GM21528 (cell line): ENCODE results near the gene PROX1.

ENCODE experiments used
- ATAC-seq: cut with Tn5 transposase; IDR thresholded peaks from one replicate; pipeline ENCODE4 v1.9.1; 2021; ENCODE audit warnings: mild to moderate bottlenecking, moderate library complexity; ENCODE audit not compliant: unreplicated experiment, low FRiP score

Gene PROX1

DNA sequence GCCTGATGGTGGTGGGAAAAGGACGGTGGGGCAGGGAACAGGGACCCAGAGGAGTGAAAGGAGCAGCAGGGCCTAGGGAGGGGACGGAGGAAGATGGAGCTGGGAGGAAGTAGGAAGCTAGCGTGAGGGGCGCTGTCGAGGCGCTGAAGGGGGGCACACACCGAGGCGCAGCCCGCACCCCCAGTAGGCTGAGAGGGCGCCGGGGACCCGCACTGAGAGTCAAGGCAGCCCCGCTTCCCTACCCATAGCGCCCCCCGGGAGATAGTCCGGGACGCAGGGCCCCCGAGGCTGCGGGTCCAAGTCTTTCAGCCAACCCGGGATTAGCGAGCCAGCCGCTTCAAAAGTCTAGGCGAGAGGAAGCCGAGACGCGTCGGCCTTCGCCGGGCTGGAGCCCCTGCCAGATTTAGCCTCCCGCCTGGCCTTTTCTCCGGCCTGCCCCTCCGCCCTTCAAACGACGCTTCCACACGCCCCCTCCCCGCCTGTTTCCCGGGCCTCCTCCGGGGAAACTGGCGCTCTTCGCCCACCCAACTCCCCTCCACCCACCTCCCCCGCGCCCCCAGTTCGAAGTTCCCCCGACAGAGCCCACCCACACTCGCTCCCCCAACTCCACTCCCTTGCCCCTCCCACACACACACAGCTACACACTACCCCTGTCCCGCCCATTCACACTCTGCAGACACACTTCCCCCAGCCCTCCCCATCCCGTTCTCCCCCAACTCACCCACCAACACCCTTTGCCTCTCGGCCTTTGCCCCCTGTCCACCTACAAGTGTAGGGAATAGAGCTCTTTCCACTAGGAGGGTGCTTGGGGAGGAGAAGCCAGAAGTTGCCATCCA is 7.8 kb upstream of the PROX1 start:
- no peak for ATAC-seq

GRCh38 chr1:213980906-213981305 is 6.9 kb upstream of the PROX1 start:
- no peak for ATAC-seq

DNA sequence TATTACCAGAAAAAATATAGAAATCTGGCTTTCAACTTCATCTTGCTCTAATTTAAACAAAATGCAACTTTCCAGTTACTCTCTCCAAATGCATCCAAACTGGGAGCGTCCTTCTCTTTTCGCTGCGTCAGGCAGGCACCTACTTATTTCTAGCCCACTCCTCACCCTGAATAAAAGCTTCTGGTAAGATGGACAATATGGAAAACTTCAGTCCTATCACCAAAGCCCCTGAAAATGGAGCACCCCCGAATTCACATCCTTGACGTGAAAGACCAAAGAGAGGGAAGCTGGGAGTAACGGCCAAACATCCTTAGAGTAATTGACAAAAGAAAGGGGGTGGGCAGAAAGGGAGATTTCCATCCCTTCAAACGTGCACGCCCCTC is 5.5 kb upstream of the PROX1 start:
- ATAC-seq: no peak

- no peak for ATAC-seq
These were observed 4.9 kb upstream of the PROX1 start for GRCh38 chr1:213982672-213983492.

DNA sequence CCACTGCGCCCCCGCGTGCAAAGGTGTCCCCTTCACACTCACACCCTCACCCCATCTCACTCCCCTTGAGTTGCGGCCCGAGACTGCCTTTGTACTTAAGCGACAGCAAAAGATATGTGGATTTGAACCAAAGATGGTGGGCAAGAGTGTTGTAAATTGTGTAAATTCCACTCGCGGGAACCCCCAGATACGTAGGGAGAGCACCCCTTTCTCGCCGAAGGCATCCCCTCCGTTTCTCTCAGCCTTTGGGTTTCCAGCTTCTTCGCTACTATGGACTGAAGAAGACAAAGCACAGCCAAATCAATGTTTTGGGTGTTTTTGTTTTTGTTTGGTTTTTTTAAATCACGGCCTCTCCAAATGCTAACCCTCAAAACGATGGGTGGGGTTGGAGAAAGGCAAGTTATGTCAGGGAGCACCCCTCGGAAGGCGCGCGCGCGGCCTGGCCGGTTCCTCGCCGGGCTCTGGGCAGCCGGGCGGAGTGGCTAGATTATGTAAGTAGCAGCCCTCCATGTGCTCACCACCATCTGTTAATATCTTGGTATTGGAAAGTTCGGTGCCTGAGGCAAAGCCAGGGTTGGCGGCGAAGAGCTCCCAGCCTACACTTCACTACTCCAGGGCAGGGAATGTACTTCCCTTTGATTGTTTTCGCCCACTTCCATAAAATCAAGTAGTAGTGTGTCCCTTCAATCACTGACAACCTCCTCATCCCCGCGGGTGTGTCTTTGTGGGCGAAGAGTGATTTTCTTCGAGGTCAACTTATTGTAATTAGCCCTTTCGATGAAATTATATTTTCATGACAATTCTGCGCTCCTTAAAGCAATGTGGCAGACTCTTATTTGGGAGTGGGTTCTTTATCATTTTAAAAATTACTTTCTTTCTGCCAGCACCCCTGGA is 4.0 kb upstream of the PROX1 start:
- ATAC-seq: no peak

DNA sequence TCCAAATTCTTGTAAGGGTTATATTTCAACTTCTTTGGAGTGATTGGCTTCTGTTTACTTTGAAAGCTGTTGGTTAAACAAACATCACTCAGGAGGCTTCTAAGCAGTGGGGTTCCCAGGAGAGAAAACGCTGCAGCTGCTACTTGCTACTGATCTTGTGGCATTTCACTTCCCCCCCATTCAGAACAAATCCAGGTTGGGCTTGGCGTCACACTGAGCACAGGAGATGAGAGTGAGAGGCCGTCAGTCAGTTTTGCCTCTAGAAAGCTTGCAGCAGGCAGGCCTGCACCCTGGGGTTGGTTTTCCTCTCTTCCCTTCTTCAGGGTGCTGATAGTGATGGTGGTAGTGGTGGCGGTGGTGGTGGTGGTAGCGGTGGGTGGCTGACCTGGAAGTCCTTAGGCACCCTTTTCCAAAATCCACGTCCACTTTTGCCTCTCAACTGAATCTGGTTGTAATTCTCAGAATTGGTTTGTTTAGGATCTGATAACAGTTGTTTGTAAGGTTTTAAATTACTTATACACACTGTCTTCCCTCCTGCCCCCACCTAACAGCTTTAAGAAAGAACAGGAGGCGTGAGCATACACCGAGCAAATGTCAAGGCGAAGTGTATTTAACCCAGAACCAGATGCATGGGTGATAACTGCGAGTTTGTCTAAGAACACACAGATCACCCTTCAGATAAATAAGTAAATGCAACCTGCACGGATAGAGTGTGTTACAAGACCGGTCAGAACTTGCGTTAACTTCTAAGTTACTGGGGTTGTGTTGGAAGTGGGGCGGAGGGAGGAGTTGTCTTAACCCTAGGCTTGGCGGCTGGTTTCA is 3.2 kb upstream of the PROX1 start:
- no peak for ATAC-seq

DNA sequence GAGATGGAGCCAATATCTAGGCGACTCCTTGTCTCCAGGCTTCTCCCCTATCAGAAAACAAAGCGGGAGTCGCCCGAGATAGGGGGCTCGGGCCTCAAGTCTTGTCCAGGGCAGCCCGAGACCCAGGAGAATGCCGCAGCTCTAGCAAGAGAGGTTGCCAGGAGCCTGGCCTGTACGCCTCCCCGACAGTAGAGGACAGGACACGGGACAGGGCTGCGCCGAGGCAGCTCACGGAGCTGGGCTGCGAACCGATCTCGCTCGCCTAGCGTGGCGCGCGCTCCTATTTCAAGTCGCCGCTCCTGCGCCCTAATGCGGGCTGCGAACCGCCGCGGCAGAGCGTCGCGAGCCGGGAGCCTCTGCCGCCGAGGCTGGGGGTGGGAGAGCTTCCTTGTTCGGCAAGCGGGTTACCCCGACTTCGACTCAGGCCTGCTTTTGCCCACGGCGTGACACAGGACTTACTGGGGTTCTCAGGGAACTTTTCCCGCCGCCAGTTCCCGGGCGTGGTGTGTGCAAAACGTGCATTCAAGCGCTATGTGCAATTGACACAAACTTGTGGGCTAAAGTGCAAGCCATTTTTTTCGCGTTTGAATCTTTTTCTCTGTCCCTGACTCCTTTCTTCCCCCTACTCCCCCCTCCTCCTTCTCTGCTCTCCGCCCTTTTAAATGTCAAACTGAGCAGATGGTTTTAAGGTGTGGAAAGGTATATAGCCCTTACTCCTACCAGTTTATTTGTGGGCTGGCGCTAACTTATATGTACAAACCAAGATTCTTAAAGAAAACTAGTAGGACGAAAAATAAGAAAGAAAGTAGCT is 2.4 kb upstream of the PROX1 start:
- no peak for ATAC-seq

- ATAC-seq: no peak
These were observed 1.5 kb upstream of the PROX1 start for GRCh38 chr1:213986020-213986924.

DNA sequence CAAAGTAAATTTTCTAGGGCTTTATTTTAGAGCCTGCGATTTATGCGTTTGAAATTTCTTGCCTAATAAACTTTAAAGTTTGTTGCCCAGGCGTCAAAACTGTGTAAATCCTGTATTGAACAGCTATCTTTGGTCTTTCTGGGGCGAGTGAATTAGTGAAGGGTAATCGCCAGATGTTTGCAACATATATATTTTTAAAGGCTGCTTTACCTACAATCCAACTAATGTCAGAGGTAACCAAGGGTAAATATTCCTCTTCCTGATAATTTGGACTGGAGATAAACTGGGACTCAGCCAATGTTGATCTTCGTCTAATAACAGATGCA is 885 bp upstream of the PROX1 start:
- ATAC-seq: no peak

DNA sequence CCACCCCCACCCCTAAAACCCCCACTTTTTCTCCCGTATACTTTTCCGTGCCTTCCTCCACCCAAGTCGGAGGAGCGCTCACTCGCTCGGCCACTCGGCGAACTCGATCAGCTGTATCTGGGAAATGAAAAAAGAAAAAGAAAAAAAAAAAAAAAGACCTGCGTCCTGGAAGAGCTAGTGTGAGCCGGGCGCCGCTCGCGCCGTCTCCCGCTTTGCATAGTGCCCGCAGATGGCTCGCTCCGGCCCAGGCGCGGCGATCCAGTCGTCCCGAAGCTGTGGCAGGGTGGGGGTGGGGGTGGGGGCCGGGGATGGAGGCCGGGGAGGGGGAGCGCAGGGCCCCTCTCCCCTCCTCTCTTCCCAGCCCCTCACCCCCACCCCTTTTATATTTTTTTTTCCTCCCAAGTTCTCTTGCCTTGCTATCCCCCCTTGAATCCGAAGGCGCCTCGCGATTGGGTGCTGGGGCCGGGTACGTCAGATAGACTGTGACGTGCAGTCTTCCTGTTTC is 299 bp upstream of the PROX1 start:
- ATAC-seq: peak; percentile 42

GRCh38 chr1:213988507-213989001 is 781 bp downstream of the PROX1 start:
- no peak for ATAC-seq

GRCh38 chr1:213989002-213989855 is 1.5 kb downstream of the PROX1 start:
- no peak for ATAC-seq

DNA sequence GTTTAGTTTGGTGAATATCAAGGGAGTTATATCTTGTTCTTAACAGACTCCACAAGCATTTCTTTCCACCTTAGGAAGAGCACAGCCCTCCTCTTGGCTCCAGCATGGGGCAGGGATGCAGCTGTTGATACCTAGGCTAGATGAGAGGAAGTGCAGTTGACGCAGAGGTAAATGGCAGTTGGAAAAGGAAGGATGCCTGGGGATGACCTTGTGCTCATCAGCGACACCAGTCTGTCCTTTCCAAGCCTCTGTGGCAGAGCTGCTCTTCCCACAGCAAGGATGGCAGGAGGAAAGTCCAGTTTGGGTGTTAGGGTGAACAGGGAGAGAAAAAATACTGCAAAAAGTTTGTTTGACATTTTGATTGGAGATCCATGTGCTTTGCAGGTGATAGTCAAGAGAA is 6.2 kb downstream of the PROX1 start:
- ATAC-seq: no peak

DNA sequence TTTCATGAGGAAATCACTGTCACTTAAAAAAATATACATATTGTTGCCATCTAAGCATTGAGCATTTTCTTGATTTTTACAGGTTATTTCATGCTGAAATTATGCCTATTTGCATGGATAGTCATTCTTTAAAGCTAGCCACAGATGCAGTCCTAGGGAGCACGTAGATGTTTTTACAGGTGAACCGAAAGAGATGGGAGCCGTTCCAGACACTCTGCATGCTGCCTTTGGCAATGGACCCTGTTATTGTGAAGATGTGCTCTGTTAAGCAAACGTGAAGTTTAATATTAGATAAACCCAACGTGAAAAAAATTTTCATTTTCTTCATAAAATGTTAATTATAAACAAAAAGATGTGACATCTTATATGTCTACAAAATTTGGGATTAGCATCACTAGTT is 7.1 kb downstream of the PROX1 start:
- no peak for ATAC-seq

- ATAC-seq: no peak
These were observed 7.8 kb downstream of the PROX1 start for GRCh38 chr1:213995603-213996002.

DNA sequence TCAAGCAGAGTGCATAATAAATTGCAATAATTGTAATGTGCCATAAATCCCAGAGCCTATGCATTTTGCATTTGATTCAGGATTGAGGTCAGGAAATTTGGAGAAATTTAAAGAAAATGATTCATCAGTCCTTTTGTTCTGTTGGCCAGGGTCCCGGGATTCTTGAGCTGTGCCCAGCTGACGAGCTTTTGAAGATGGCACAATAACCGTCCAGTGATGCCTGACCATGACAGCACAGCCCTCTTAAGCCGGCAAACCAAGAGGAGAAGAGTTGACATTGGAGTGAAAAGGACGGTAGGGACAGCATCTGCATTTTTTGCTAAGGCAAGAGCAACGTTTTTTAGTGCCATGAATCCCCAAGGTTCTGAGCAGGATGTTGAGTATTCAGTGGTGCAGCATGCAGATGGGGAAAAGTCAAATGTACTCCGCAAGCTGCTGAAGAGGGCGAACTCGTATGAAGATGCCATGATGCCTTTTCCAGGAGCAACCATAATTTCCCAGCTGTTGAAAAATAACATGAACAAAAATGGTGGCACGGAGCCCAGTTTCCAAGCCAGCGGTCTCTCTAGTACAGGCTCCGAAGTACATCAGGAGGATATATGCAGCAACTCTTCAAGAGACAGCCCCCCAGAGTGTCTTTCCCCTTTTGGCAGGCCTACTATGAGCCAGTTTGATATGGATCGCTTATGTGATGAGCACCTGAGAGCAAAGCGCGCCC is 8.7 kb downstream of the PROX1 start:
- ATAC-seq: no peak
